ENCODE measurements around the gene CAMKV.

Gene CAMKV

GRCh38 chr3:49902511-49903345 lies 33.0 kb upstream of the CAMKV start:
- Mint-ChIP-seq H3K36me3 (no peaks in the 10 kb centered on the region), H3K4me1 (peaks cover 27% of the 10 kb centered on the region), H3K9me3 (no peaks in the 10 kb centered on the region), H3K27me3 (no peaks in the 10 kb centered on the region), H3K4me3 (no peak overlapping the region), H3K27ac (no peak overlapping the region)
- no peak for ATAC-seq

- no peak for ATAC-seq
- Mint-ChIP-seq H3K27me3 (no peaks in the 10 kb centered on the region), H3K4me1 (peaks cover 24% of the 10 kb centered on the region), H3K9me3 (no peaks in the 10 kb centered on the region), H3K4me3 (no peak overlapping the region), H3K27ac (no peak overlapping the region), H3K36me3 (no peaks in the 10 kb centered on the region)
Observed at GRCh38 chr3:49901366-49902339, 31.9 kb upstream of the CAMKV start.

DNA sequence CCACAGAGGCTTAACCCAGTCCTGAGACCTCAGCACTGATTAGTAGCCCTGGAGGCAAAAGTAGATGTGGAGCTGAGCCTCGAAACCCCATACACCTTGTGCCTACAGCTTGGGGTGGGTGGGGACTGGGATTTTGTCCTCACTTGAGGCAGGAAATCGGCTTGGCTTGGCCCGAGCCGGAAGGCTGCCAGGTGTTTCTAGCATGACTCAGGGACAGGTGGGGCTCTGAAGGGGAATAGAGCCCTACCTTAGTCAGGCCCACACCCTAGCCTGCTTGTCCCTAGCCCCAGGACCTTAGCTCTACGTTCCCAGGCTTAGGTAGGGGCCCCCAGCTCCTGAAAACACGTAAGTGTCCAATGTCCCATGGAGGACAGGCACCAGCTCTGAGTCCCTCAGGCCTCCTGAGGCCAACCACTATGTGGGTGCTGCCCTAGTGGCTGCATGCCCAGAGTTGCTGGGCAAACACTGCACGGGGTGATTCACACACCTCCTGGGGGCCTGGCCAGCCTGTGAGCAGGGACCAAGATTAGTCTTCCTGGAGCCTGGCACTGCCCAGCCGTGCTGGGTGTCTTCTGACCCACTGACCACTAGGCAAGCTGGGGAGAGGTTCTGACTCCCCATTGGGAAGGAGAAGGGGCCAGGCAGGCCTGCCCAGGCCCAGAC lies 30.9 kb upstream of the CAMKV start:
- no peaks in the 10 kb centered on the region for H3K9me3 Mint-ChIP-seq
- H3K27ac Mint-ChIP-seq, result peak overlapping the region; percentile 26
- H3K27me3 Mint-ChIP-seq, result no peaks in the 10 kb centered on the region
- no peak for ATAC-seq
- H3K4me3 Mint-ChIP-seq, result no peak overlapping the region
- no peaks in the 10 kb centered on the region for H3K36me3 Mint-ChIP-seq
- H3K4me1 Mint-ChIP-seq, result peaks cover 14% of the 10 kb centered on the region

DNA sequence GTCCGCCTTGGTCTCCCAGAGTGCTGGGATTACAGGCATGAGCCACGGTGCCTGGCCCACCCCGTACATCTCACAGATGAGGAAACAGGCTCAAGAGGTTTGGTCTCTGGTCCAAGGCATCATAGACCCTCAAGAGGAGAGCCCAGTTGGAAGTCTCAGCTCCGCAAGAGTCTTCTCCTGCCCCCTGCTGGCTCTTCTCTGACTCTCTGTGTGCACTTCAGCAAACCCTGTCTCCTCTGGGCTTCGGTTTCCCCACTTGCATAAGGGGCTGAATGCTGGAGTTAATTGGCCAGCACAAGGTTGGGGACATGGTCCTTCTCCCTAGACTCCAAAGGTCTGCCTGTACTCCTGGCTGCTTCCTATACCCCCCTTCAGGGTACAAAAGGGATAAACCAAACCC lies 30.1 kb upstream of the CAMKV start:
- ATAC-seq, result no peak
- no peak overlapping the region for H3K4me3 Mint-ChIP-seq

DNA sequence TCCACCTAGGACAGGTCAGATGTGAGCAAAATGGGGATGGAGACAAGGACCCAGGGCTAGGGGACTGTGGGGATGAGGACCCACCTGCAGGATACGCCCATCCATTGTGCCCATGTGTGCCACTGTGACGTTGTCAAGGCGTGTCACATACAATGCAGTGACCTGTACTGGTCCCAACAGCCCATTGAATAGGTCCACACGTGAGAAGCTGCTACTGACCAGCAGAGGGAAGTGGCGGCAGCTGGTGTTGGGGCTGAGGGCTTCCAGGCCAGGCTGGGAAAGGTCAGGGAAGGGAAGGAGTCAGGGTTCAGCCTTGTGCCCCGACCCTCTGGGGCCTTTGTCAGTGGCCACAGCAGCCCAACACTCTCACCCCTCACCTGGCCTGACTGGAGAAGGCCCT lies 29.3 kb upstream of the CAMKV start:
- no peak overlapping the region for H3K4me3 Mint-ChIP-seq
- H3K27me3 Mint-ChIP-seq, result no peaks in the 10 kb centered on the region
- peaks cover 4% of the 10 kb centered on the region for H3K4me1 Mint-ChIP-seq
- no peaks in the 10 kb centered on the region for H3K9me3 Mint-ChIP-seq
- no peaks in the 10 kb centered on the region for H3K36me3 Mint-ChIP-seq
- H3K27ac Mint-ChIP-seq, result no peak overlapping the region
- no peak for ATAC-seq

More for the DNA sequence above, 30.1 kb upstream of the CAMKV start:
- H3K27ac Mint-ChIP-seq, result no peak overlapping the region
- no peaks in the 10 kb centered on the region for H3K27me3 Mint-ChIP-seq
- H3K4me1 Mint-ChIP-seq, result peaks cover 8% of the 10 kb centered on the region
- no peaks in the 10 kb centered on the region for H3K36me3 Mint-ChIP-seq
- H3K9me3 Mint-ChIP-seq, result no peaks in the 10 kb centered on the region

- H3K27ac Mint-ChIP-seq, result no peak overlapping the region
- no peaks in the 10 kb centered on the region for H3K4me1 Mint-ChIP-seq
- H3K36me3 Mint-ChIP-seq, result no peaks in the 10 kb centered on the region
- no peak overlapping the region for H3K4me3 Mint-ChIP-seq
- no peak for ATAC-seq
- H3K9me3 Mint-ChIP-seq, result no peaks in the 10 kb centered on the region
- H3K27me3 Mint-ChIP-seq, result no peaks in the 10 kb centered on the region
Observed at GRCh38 chr3:49896345-49896744, 26.6 kb upstream of the CAMKV start.

GRCh38 chr3:49895791-49896190 lies 26.1 kb upstream of the CAMKV start:
- no peaks in the 10 kb centered on the region for H3K9me3 Mint-ChIP-seq
- H3K27ac Mint-ChIP-seq, result no peak overlapping the region
- H3K4me1 Mint-ChIP-seq, result no peaks in the 10 kb centered on the region
- no peaks in the 10 kb centered on the region for H3K27me3 Mint-ChIP-seq
- no peak overlapping the region for H3K4me3 Mint-ChIP-seq
- no peak for ATAC-seq
- H3K36me3 Mint-ChIP-seq, result no peaks in the 10 kb centered on the region

GRCh38 chr3:49889296-49889695 lies 19.6 kb upstream of the CAMKV start:
- no peaks in the 10 kb centered on the region for H3K36me3 Mint-ChIP-seq
- no peaks in the 10 kb centered on the region for H3K9me3 Mint-ChIP-seq
- no peak overlapping the region for H3K4me3 Mint-ChIP-seq
- no peaks in the 10 kb centered on the region for H3K4me1 Mint-ChIP-seq
- ATAC-seq, result no peak
- H3K27me3 Mint-ChIP-seq, result no peaks in the 10 kb centered on the region
- H3K27ac Mint-ChIP-seq, result no peak overlapping the region

GRCh38 chr3:49886922-49887265 lies 17.2 kb upstream of the CAMKV start:
- Mint-ChIP-seq H3K4me1 (no peaks in the 10 kb centered on the region), H3K27ac (no peak overlapping the region), H3K27me3 (peaks cover 10% of the 10 kb centered on the region), H3K9me3 (no peaks in the 10 kb centered on the region), H3K4me3 (no peak overlapping the region), H3K36me3 (no peaks in the 10 kb centered on the region)
- no peak for ATAC-seq

DNA sequence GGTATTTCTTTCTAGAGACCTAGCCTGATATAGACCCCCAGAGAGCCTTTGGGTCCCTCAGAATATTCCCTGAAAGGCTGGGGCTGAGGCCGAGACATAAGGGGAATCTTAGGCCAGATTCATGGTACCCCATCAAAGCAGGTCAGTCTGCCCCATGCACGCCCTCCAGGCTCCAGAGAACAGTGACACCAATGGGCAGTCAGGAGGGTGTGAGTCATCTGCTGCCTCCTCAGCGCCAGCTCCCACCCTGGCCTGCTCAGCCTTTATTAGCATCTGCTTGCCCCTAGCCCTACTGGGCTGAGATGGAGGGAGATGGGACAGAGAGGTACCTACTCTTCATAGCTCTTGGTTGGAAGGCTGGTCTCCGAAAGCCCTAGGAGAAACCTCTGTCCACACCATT lies 14.3 kb upstream of the CAMKV start:
- peaks cover 18% of the 10 kb centered on the region for H3K27me3 Mint-ChIP-seq
- H3K4me1 Mint-ChIP-seq, result no peaks in the 10 kb centered on the region
- H3K9me3 Mint-ChIP-seq, result no peaks in the 10 kb centered on the region
- no peak overlapping the region for H3K27ac Mint-ChIP-seq
- no peak overlapping the region for H3K4me3 Mint-ChIP-seq
- no peaks in the 10 kb centered on the region for H3K36me3 Mint-ChIP-seq
- ATAC-seq, result no peak

DNA sequence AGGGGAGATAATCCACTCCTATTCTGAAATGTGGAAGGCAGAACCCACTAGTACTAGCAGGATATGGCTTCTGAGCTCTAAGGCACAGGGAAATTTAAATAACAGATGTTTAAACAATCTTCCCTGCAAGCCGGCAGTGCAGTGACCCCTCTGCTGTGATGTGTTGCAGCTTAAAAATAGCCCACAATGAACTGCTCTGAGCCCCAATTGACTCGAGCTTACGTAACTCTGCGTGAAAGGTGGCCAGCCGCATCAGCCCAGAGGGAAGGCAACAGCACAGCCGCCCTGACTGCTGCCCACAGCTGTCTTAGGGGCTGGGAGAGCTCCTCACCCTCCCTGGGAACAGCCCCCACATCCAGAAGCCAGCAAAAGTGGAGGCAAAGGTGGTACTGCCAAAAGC lies 12.5 kb upstream of the CAMKV start:
- H3K36me3 Mint-ChIP-seq, result no peaks in the 10 kb centered on the region
- no peak overlapping the region for H3K27ac Mint-ChIP-seq
- ATAC-seq, result no peak
- no peaks in the 10 kb centered on the region for H3K4me1 Mint-ChIP-seq
- no peaks in the 10 kb centered on the region for H3K9me3 Mint-ChIP-seq
- no peak overlapping the region for H3K4me3 Mint-ChIP-seq
- peaks cover 18% of the 10 kb centered on the region for H3K27me3 Mint-ChIP-seq

GRCh38 chr3:49880581-49881315 lies 11.0 kb upstream of the CAMKV start:
- Mint-ChIP-seq H3K4me3 (no peak overlapping the region), H3K36me3 (no peaks in the 10 kb centered on the region), H3K9me3 (no peaks in the 10 kb centered on the region), H3K4me1 (no peaks in the 10 kb centered on the region), H3K27me3 (peaks cover 18% of the 10 kb centered on the region), H3K27ac (no peak overlapping the region)
- no peak for ATAC-seq

DNA sequence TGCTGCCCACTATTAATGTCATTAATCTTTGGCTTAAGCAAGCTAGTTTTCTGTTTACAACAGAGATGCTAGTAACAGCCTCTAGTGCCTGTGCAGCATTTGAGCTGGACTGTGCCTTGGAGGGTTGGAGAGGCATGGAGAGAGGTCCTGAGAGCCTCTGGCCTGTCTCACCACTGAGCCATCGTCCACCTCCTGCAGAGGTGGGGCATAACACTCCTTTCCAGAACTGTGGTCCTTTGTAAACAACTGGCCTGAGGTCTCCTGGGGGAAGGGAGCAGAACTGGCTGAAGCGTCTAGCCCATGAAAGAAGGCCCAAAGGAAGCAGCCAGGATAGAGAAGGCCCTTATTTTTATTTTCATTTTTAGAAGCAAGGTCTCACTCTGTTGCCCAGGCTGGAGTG lies 10.0 kb upstream of the CAMKV start:
- no peaks in the 10 kb centered on the region for H3K9me3 Mint-ChIP-seq
- H3K27me3 Mint-ChIP-seq, result peaks cover 25% of the 10 kb centered on the region
- ATAC-seq, result no peak
- no peaks in the 10 kb centered on the region for H3K36me3 Mint-ChIP-seq
- no peak overlapping the region for H3K4me3 Mint-ChIP-seq
- H3K27ac Mint-ChIP-seq, result no peak overlapping the region
- H3K4me1 Mint-ChIP-seq, result no peaks in the 10 kb centered on the region

DNA sequence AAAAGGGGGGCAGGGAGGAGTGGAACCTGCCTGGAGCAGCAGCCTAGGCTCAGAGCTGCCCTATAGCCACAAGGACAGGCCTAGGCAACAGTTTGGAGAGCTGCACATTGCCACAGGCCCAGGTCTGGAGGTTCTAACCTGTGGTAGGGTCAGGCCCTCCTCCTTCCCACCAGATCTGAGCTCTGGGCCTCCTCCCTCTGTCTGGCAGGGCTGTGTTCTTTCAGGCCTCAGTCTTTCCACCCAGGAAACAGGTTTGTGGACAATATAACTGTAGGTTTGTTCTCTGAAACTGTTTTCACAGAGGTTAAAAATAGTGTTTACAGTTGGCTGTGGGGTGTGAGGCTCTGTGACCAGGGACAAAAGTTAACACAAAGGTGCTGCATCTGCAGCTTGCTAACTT lies 9.0 kb upstream of the CAMKV start:
- H3K27me3 Mint-ChIP-seq, result peaks cover 25% of the 10 kb centered on the region
- H3K4me1 Mint-ChIP-seq, result no peaks in the 10 kb centered on the region
- no peaks in the 10 kb centered on the region for H3K9me3 Mint-ChIP-seq
- H3K27ac Mint-ChIP-seq, result no peak overlapping the region
- no peaks in the 10 kb centered on the region for H3K36me3 Mint-ChIP-seq
- no peak overlapping the region for H3K4me3 Mint-ChIP-seq
- ATAC-seq, result no peak

DNA sequence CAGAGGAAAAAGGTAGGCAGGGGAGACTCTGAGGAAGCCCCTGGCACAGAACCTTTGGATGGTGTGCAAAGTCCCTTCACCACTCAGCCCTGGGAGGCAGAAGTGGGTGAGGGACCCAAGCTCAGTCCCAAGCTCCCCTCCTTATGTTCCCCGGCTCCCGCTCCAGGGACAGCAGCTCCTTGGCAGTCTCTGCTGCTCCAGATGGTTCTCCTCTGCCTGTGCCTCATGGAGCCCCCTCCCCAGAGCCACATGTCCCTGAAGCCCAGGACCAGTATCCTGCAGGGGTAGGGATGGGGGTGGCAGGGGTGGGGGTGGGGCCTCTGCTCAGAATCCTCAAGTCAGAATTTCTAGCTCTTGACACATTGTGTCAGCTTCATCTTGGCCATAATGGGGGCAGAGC lies 8.0 kb upstream of the CAMKV start:
- Mint-ChIP-seq H3K27me3 (peaks cover 24% of the 10 kb centered on the region), H3K36me3 (no peaks in the 10 kb centered on the region), H3K4me3 (no peak overlapping the region), H3K4me1 (peaks cover 6% of the 10 kb centered on the region), H3K9me3 (no peaks in the 10 kb centered on the region), H3K27ac (no peak overlapping the region)
- ATAC-seq, result no peak

All from stimulated activated memory B cell treated with anti-CD40 and anti-IgM and Interleukin-4, amounts not matched to agents 10 μg/mL and 1 μg/mL and 100 μg/mL, for 72 hours (primary cell).